ENCODE results near the gene PSMB10.

Gene PSMB10

DNA sequence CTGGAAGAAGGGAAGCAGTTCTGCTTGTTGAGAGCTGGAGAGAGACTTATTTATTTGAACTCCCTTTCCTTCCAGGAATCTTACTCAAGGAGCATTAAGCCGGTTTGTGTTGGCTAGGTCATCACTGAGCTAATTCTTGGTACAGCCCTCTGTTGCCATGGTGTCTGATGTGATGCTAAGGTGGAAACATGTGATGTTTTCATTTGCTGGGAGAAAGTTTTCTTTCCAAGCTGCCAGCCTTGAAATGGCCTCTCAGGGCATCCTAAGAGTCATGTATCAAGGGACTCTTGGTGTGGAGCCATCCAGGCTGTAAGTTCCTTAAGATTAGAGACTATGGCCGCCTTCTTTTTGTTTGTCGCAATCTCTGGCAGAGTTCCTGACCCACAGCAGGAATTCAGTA lies 39.4 kb downstream of the PSMB10 start:
- TF ChIP-seq, protein P1, sequence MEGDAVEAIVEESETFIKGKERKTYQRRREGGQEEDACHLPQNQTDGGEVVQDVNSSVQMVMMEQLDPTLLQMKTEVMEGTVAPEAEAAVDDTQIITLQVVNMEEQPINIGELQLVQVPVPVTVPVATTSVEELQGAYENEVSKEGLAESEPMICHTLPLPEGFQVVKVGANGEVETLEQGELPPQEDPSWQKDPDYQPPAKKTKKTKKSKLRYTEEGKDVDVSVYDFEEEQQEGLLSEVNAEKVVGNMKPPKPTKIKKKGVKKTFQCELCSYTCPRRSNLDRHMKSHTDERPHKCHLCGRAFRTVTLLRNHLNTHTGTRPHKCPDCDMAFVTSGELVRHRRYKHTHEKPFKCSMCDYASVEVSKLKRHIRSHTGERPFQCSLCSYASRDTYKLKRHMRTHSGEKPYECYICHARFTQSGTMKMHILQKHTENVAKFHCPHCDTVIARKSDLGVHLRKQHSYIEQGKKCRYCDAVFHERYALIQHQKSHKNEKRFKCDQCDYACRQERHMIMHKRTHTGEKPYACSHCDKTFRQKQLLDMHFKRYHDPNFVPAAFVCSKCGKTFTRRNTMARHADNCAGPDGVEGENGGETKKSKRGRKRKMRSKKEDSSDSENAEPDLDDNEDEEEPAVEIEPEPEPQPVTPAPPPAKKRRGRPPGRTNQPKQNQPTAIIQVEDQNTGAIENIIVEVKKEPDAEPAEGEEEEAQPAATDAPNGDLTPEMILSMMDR (conservative IDR thresholded peaks at IDR 0.05; ENCODE audit: low read depth, low read length), result no peak
- H3K4me3 ChIP-seq (ENCODE audit: low read length), result no peak overlapping the region
- DNase-seq (ENCODE audit: low read depth), result peak; percentile 87

DNA sequence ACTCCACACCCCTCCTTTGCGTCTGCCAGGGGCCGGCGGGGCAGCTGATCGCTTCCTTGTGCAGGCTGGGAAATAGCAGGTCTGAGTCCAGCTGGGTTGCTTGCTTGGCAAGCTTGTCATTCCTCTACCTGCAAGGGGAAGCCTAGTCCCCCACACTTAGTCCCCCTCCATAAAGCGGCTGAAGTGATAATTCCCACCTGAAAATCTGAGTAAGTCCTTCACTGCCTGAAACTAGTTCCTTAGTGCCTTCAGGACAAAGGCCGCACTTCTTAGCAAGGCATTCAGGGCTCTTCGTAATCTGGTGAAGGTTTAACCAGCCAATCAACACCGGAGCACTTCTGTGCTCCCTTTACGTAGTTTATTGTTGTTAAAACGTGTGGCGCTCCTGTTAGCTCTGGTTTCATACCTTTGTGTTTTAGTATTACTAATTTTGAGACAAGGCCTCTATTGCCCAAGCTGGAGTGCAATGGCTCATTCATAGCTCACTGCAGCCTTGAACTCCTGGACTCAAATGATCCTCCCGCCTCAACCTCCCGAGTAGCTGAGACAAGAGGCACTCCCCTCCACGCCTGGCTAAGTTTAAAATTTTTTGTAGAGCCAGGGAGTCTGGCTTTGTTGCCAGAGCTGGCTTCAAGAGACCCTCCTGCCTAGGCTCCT lies 42.8 kb downstream of the PSMB10 start:
- no peak for DNase-seq (ENCODE audit: low read depth)
- peak overlapping the region; percentile 83 for H3K4me3 ChIP-seq (ENCODE audit: low read length)
- TF ChIP-seq, protein P1 (conservative IDR thresholded peaks at IDR 0.05; ENCODE audit: low read depth, low read length), result no peak

DNA sequence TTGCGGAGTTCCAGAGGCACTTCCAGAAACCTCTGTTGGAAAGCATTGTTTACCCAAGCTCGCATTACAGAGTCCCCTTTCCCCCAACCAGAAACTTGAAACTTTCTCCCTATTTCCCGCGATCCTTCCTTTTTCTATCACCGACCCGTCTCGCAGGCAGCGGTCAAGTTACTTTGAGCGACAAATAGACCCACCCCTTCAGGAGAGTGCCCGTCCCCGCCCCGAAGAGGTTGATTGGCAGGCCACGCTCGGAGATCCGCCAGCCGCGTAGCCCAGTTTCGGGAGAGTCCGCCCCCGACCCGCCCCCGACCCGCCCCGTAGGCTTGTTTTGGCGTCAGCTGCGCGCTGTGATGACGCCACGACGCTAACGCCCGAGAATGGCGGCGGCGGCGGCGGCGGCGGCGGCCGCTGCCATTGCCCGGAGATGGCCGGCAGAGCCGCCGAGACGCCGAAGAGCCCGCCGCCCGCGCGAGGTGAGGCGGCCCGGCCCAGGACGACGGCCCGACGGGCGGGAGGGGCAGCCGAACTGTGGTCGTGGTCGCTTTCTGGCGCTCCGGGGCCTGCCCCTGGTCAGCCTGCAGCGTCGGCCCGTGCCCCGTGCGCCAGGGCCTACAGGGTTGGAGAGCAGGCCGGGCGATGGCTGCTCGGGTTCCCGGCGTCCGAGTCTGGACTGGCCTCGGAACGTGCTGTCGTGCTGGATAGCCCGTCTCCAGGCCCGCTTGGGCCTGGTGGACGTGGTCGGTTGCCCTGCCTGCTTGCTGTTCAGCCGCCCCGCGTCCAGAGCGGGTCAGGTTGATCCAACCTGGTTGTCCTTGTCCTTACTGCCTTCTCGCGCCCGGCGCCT lies 43.5 kb downstream of the PSMB10 start, which contains the start of gene PSKH1:
PSKH1 (plus strand) TSS at position 356 of the 844 bp plus-strand sequence. CDS start 15,496 bp downstream, outside the sequence.
- DNase-seq (ENCODE audit: low read depth), result peak; percentile 78
- H3K4me3 ChIP-seq (ENCODE audit: low read length), result peak within 1 kb of the TSS; percentile 83
- TF ChIP-seq, protein P1 (conservative IDR thresholded peaks at IDR 0.05; ENCODE audit: low read depth, low read length), result no peak

DNA sequence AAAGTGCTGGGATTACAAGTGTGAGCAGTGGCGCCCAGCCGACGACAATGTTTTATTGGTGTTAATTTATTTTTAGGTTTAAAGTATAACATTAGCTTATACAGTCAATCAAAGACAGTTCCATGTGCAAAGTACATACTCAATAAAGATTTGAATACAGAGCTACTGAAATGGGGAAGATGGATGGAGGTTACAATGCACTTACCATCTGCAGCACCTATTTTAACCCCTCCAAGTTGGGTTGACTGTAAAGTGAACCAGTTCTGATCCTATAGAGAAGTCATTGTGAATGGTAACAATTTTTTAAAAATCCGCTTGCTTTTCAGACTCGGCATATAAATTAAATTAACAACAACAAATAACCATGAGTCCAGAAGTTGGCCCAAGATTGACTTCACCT lies 44.3 kb downstream of the PSMB10 start:
- DNase-seq (ENCODE audit: low read depth), result no peak
- TF ChIP-seq, protein P1 (conservative IDR thresholded peaks at IDR 0.05; ENCODE audit: low read depth, low read length), result no peak
- peak overlapping the region; percentile 50 for H3K4me3 ChIP-seq (ENCODE audit: low read length)

DNA sequence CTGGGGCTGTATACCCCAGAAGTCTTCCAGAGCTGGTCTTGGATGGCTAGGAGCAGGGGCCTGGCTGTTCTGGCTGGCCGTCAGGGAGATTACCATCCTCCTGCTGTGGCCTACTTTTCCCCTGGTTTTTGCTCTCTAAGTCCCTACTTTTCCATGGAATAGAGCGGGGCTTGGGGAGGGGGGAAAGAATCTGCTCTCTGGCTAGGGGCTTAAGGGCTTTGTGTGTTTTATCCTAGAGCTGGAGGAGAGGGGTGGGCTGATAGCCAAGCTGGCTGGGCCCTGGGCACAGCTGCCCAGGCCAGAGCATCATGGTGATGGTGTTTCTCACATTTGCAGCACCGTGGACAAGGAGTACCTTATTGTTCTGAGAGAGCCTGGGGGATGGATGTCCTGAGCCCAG lies 48.3 kb downstream of the PSMB10 start:
- TF ChIP-seq, protein P1 (conservative IDR thresholded peaks at IDR 0.05; ENCODE audit: low read depth, low read length), result no peak
- no peak for DNase-seq (ENCODE audit: low read depth)
- H3K4me3 ChIP-seq (ENCODE audit: low read length), result no peak overlapping the region

DNA sequence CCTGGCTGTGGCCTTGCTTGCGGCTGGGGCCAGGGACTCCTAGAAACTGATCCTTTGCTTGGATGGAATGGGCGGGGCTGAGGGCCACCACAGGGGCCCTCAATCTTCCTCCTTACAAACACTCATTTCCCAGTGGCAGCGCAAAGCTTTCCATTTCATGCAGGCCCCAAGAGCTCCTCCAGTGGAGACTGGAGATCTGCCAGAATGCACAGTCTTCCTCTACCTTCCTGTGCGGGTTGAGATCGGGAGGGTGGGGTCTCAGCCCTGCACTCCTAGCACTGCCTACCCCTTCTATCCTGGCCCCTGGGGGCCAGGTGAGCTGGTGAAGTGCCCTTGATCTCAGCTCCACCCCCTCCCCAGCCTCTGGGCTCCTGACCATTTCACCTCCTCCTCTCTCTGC lies 50.3 kb downstream of the PSMB10 start:
- TF ChIP-seq, protein P1 (conservative IDR thresholded peaks at IDR 0.05; ENCODE audit: low read depth, low read length), result no peak
- H3K4me3 ChIP-seq (ENCODE audit: low read length), result no peak overlapping the region
- no peak for DNase-seq (ENCODE audit: low read depth)
